ENCODE results near the gene SPOCK3. TPM values are rescaled to one million over a fixed set of nuclear protein-coding genes. Genes with fewer than 3 reads are reported as not detected.

SPOCK3 gene
- total RNA-seq, 1 experiment from 2014 or later, result 1.4 TPM

DNA sequence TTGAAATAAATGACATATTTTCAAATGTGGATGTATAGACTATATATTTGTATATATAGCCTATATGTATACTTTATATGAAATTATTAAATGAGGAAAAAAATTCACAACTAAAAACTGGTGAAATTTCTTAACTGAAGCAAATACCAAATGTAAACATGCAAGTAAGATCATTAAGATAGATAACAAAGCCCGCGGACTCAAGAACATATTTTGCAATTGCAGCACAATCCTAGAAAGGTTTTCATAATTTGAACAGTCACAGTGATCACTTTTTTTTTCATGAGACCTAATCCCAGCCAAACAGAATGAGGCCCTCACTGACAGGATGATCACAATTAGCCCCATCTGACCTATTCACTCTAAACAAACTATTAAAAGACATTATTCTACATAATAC, 123.2 kb downstream of the SPOCK3 start:
- DNase-seq (ENCODE audit: low read depth, low spot score) (no peak), ATAC-seq (no peak)
- CTCF ChIA-PET, result no interaction called here
- Histone ChIP-seq H3K27me3 (ENCODE audit: control insufficient read depth, insufficient read depth, low read length) (no peaks in the 10 kb centered on the region), H3K4me1 (ENCODE audit: control insufficient read depth, insufficient read depth, low read length) (no peaks in the 10 kb centered on the region), H3K36me3 (ENCODE audit: control insufficient read depth, insufficient read depth, low read length) (no peaks in the 10 kb centered on the region), H3K27ac (ENCODE audit: low read length) (no peak overlapping the region), H3K9me3 (ENCODE audit: control insufficient read depth, insufficient read depth, low read depth, low read length) (no peaks in the 10 kb centered on the region), H3K4me3 (ENCODE audit: low read depth in 2 of 2, low read length in 2 of 2) (no peak overlapping the region)
- in situ Hi-C loops (cut with HindIII; ENCODE audit: low pct_unique_long_range_greater_than_20kb, low sequenced_read_pairs), result no loop called here
- POLR2A ChIA-PET, result no interaction called here
- no peak for TF ChIP-seq TCF7L2 (IDR thresholded peaks at IDR 0.05; ENCODE audit: low read depth, low read length)
- TF ChIP-seq, protein P1, sequence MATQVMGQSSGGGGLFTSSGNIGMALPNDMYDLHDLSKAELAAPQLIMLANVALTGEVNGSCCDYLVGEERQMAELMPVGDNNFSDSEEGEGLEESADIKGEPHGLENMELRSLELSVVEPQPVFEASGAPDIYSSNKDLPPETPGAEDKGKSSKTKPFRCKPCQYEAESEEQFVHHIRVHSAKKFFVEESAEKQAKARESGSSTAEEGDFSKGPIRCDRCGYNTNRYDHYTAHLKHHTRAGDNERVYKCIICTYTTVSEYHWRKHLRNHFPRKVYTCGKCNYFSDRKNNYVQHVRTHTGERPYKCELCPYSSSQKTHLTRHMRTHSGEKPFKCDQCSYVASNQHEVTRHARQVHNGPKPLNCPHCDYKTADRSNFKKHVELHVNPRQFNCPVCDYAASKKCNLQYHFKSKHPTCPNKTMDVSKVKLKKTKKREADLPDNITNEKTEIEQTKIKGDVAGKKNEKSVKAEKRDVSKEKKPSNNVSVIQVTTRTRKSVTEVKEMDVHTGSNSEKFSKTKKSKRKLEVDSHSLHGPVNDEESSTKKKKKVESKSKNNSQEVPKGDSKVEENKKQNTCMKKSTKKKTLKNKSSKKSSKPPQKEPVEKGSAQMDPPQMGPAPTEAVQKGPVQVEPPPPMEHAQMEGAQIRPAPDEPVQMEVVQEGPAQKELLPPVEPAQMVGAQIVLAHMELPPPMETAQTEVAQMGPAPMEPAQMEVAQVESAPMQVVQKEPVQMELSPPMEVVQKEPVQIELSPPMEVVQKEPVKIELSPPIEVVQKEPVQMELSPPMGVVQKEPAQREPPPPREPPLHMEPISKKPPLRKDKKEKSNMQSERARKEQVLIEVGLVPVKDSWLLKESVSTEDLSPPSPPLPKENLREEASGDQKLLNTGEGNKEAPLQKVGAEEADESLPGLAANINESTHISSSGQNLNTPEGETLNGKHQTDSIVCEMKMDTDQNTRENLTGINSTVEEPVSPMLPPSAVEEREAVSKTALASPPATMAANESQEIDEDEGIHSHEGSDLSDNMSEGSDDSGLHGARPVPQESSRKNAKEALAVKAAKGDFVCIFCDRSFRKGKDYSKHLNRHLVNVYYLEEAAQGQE (IDR thresholded peaks at IDR 0.05; ENCODE audit: insufficient read depth in 1 of 2, low read depth in 2 of 2, low read length in 1 of 2), result no peak
- no peak for TF ChIP-seq POLR2AphosphoS5 (IDR thresholded peaks at IDR 0.05; ENCODE audit: low read depth, low read length)
- TF ChIP-seq SIN3A (IDR thresholded peaks at IDR 0.05; ENCODE audit: borderline replicate concordance, insufficient read depth, low read depth, low read length), result no peak
- TF ChIP-seq CTCF (IDR thresholded peaks at IDR 0.05), result no peak
- BruUV-seq (replicated peaks), result no TSS peak
- intact Hi-C loops (cut with micrococcal nuclease; ENCODE audit: unreplicated experiment), result no loop called here

DNA sequence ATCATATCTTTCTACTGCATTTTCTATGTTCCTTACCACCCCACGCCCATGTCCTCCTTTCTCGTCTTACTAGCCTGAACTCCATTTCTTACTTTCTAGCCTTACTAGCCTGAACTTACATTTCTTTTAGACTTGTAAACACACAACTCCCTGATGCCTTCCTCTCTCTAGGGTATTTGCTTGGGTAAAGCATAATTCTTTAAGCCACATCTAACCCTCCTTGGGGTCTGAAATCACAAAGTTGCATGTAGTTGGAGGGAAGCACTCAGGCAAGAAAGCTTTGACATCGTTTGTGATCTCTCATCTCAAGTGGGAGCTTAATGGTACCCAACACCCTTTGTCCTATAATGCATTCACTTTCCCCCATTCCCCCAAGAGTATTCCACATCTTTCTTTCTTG, 124.4 kb downstream of the SPOCK3 start:
- intact Hi-C loops (cut with micrococcal nuclease; ENCODE audit: unreplicated experiment), result no loop called here
- H3K36me3 ChIP-seq (ENCODE audit: control insufficient read depth, insufficient read depth, low read length), result no peaks in the 10 kb centered on the region
- BruUV-seq (replicated peaks), result no TSS peak
- ChIA-PET POLR2A (no interaction called here), CTCF (no interaction called here)
- H3K27me3 ChIP-seq (ENCODE audit: control insufficient read depth, insufficient read depth, low read length), result no peaks in the 10 kb centered on the region
- H3K4me3 ChIP-seq (ENCODE audit: low read depth in 2 of 2, low read length in 2 of 2), result no peak overlapping the region
- H3K4me1 ChIP-seq (ENCODE audit: control insufficient read depth, insufficient read depth, low read length), result no peaks in the 10 kb centered on the region
- no peaks in the 10 kb centered on the region for H3K9me3 ChIP-seq (ENCODE audit: control insufficient read depth, insufficient read depth, low read depth, low read length)
- H3K27ac ChIP-seq (ENCODE audit: low read length), result no peak overlapping the region
- in situ Hi-C loops (cut with HindIII; ENCODE audit: low pct_unique_long_range_greater_than_20kb, low sequenced_read_pairs), result no loop called here
- TF ChIP-seq CTCF (IDR thresholded peaks at IDR 0.05) (no peak), SIN3A (IDR thresholded peaks at IDR 0.05; ENCODE audit: borderline replicate concordance, insufficient read depth, low read depth, low read length) (no peak)
- TF ChIP-seq, protein P1 (IDR thresholded peaks at IDR 0.05; ENCODE audit: insufficient read depth in 1 of 2, low read depth in 2 of 2, low read length in 1 of 2), result no peak
- DNase-seq (ENCODE audit: low read depth, low spot score), result no peak
- no peak for ATAC-seq

Data from Panc1 (cell line).